IMR-90 (cell line): ENCODE measurements around the gene ATG3. TPM values are rescaled to one million over a fixed set of nuclear protein-coding genes. Genes with fewer than 3 reads are reported as not detected.

Source experiments
- ATAC-seq: fragments of 200-7000 bp; cut with Tn5 transposase; 2 replicates; pipeline ENCODE4 v1.9.1; 2020; ENCODE audit warnings: low read depth, mild to moderate bottlenecking, moderate library complexity
- BruUV-seq: library from RNA; stranded (reverse); fragments of 400-500 nt; replicated peaks from 2 replicates; lab custom pipeline; 2021; lab: Mats Ljungman, UMichigan
- CTCF ChIA-PET: fragments of 300-600 bp; formaldehyde crosslinking; extraction: SDS; loops from one replicate; lab custom pipeline; 2021; ENCODE audit warnings: antibody characterized with exemption; lab: Yijun Ruan, JAX
- POLR2A ChIA-PET: fragments of 300-600 bp; sonication (Branson Sonifier 250); formaldehyde crosslinking; loops from one replicate; lab custom pipeline; 2022; ENCODE audit warnings: antibody characterized with exemption; ENCODE audit not compliant: unreplicated experiment; lab: Charles Lee
- DNase-seq: peaks from one replicate; pipeline ENCODE4 v3.0.0; 2013
- H2AFZ ChIP-seq: replicated peaks from 2 replicates; pipeline ENCODE3; 2013; ENCODE audit warnings: low read length, mild to moderate bottlenecking; ENCODE audit not compliant: poor library complexity
- H2AK5ac ChIP-seq: 2 replicates; pipeline ENCODE4 v1.6.1; 2013; ENCODE audit warnings: low read depth, low read length, inconsistent platforms
- H2AK9ac ChIP-seq: replicated peaks from 2 replicates; pipeline ENCODE3; 2013; ENCODE audit warnings: mild to moderate bottlenecking, low read depth, low read length, moderate library complexity; ENCODE audit not compliant: poor library complexity
- H2BK120ac ChIP-seq: 2 replicates; pipeline ENCODE4 v1.6.1; 2013; ENCODE audit warnings: low read depth, low read length, inconsistent platforms
- H2BK15ac ChIP-seq: 3 replicates; pipeline ENCODE4 v1.6.1; 2013; ENCODE audit warnings: low read depth, low read length, inconsistent platforms
- H2BK20ac ChIP-seq: 2 replicates; pipeline ENCODE4 v1.6.1; 2013; ENCODE audit warnings: low read depth, mild to moderate bottlenecking, inconsistent platforms, low read length, moderate library complexity
- H2BK5ac ChIP-seq: 2 replicates; pipeline ENCODE4 v1.6.1; 2013; ENCODE audit warnings: mild to moderate bottlenecking, low read depth, low read length, inconsistent platforms; ENCODE audit not compliant: poor library complexity, severe bottlenecking
- H3K14ac ChIP-seq: replicated peaks from 2 replicates; pipeline ENCODE4 v1.6.1; 2013; ENCODE audit warnings: low read depth, low read length, inconsistent platforms
- H3K18ac ChIP-seq: 2 replicates; pipeline ENCODE4 v1.6.1; 2013; ENCODE audit warnings: low read depth, low read length, control low read depth
- H3K23ac ChIP-seq: 2 replicates; pipeline ENCODE4 v1.6.1; 2013; ENCODE audit warnings: low read depth, low read length, inconsistent platforms
- H3K27ac ChIP-seq: 2 replicates; pipeline ENCODE4 v1.5.1; 2013; ENCODE audit warnings: mild to moderate bottlenecking, control low read depth, low read length; ENCODE audit not compliant: insufficient read depth
- H3K27me3 ChIP-seq: 2 replicates; pipeline ENCODE4 v1.6.1; 2013; ENCODE audit warnings: low read length; ENCODE audit not compliant: control insufficient read depth, insufficient read depth
- H3K36me3 ChIP-seq: 2 replicates; pipeline ENCODE4 v1.6.1; 2013; ENCODE audit warnings: low read length, mixed read lengths; ENCODE audit not compliant: control insufficient read depth, insufficient read depth
- H3K4ac ChIP-seq: 2 replicates; pipeline ENCODE4 v1.6.1; 2013; ENCODE audit warnings: low read depth, low read length, inconsistent platforms
- H3K4me1 ChIP-seq: 2 replicates; pipeline ENCODE4 v1.6.1; 2013; ENCODE audit warnings: low read length, mixed read lengths; ENCODE audit not compliant: control insufficient read depth, insufficient read depth
- H3K4me2 ChIP-seq: 2 replicates; pipeline ENCODE4 v1.6.1; 2013; ENCODE audit warnings: low read depth, mild to moderate bottlenecking, control low read depth, low read length, moderate library complexity
- H3K4me3 ChIP-seq: 2 replicates; pipeline ENCODE4 v1.5.1; 2013; ENCODE audit warnings: low read depth, mild to moderate bottlenecking, control low read depth, low read length, moderate library complexity; ENCODE audit not compliant: insufficient read depth
- H3K56ac ChIP-seq: 2 replicates; pipeline ENCODE4 v1.6.1; 2013; ENCODE audit warnings: low read length, inconsistent platforms; ENCODE audit not compliant: insufficient read depth; ENCODE audit errors: extremely low read depth
- H3K79me1 ChIP-seq, 2 experiments: 2 replicates each; pipeline ENCODE4 v1.6.1; 2013; ENCODE audit warnings: low read length in 2 of 2, inconsistent platforms in 1 of 2, low read depth in 1 of 2
- H3K9ac ChIP-seq: 2 replicates; pipeline ENCODE4 v1.6.1; 2013; ENCODE audit warnings: low read depth, low read length, control low read depth
- H3K9me1 ChIP-seq: 2 replicates; pipeline ENCODE4 v1.6.1; 2013; ENCODE audit warnings: low read length, inconsistent platforms; ENCODE audit not compliant: insufficient read depth
- H3K9me3 ChIP-seq: 2 replicates; pipeline ENCODE4 v1.6.1; 2013; ENCODE audit warnings: low read length; ENCODE audit not compliant: control insufficient read depth, insufficient read depth
- H4K20me1 ChIP-seq: 2 replicates; pipeline ENCODE4 v1.6.1; 2013; ENCODE audit warnings: low read length, inconsistent platforms; ENCODE audit not compliant: insufficient read depth
- H4K5ac ChIP-seq: 2 replicates; pipeline ENCODE4 v1.6.1; 2013; ENCODE audit warnings: mild to moderate bottlenecking, low read depth, low read length, control low read depth
- H4K8ac ChIP-seq, 2 experiments: 2 replicates each; pipeline ENCODE4 v1.6.1; 2013; ENCODE audit warnings: low read depth in 2 of 2, low read length in 2 of 2, control low read depth in 1 of 2, inconsistent platforms in 1 of 2
- H4K91ac ChIP-seq: 2 replicates; pipeline ENCODE4 v1.6.1; 2013; ENCODE audit warnings: low read depth, low read length, inconsistent platforms; ENCODE audit not compliant: insufficient read depth
- BHLHE40 ChIP-seq: fragments of 150-350 bp; IDR thresholded peaks from 2 replicates; pipeline ENCODE4 v1.6.1; 2016; ENCODE audit warnings: mild to moderate bottlenecking, low read depth, low read length
- CEBPB ChIP-seq: IDR thresholded peaks from 2 replicates; pipeline ENCODE4 v1.6.1; 2012; ENCODE audit warnings: low read depth, low read length, improper control_type of control experiment
- CHD1 ChIP-seq: IDR thresholded peaks from 2 replicates; pipeline ENCODE4 v1.6.1; 2012; ENCODE audit warnings: low read depth, low read length, improper control_type of control experiment
- CTCF ChIP-seq: conservative IDR thresholded peaks from 2 replicates; pipeline ENCODE4 v1.5.1; 2012; ENCODE audit warnings: mild to moderate bottlenecking, low read depth, low read length, improper control_type of control experiment
- ELK1 ChIP-seq: fragments of 150-350 bp; IDR thresholded peaks from 2 replicates; pipeline ENCODE4 v1.6.1; 2016; ENCODE audit warnings: low read depth, mild to moderate bottlenecking, low read length, moderate library complexity, borderline replicate concordance
- FOS ChIP-seq: fragments of 150-350 bp; IDR thresholded peaks from 2 replicates; pipeline ENCODE4 v1.6.1; 2016; ENCODE audit warnings: low read depth, low read length
- MAFK ChIP-seq: IDR thresholded peaks from 2 replicates; pipeline ENCODE4 v1.6.1; 2012; ENCODE audit warnings: low read depth, low read length, improper control_type of control experiment
- MAZ ChIP-seq: IDR thresholded peaks from 2 replicates; pipeline ENCODE4 v1.6.1; 2012; ENCODE audit warnings: low read depth, mild to moderate bottlenecking, low read length, improper control_type of control experiment, moderate library complexity, borderline replicate concordance
- MXI1 ChIP-seq: IDR thresholded peaks from 2 replicates; pipeline ENCODE4 v1.6.1; 2012; ENCODE audit warnings: low read depth, mild to moderate bottlenecking, low read length, moderate library complexity, borderline replicate concordance
- NFE2L2 ChIP-seq: fragments of 150-350 bp; IDR thresholded peaks from 2 replicates; pipeline ENCODE4 v1.6.1; 2016; ENCODE audit warnings: low read depth, mild to moderate bottlenecking, low read length
- POLR2A ChIP-seq: IDR thresholded peaks from 2 replicates; pipeline ENCODE4 v1.6.1; 2012; ENCODE audit warnings: mild to moderate bottlenecking, low read depth, low read length
- RAD21 ChIP-seq: IDR thresholded peaks from 2 replicates; pipeline ENCODE4 v1.6.1; 2012; ENCODE audit warnings: low read length, improper control_type of control experiment
- RCOR1 ChIP-seq: IDR thresholded peaks from 2 replicates; pipeline ENCODE4 v1.6.1; 2012; ENCODE audit warnings: mild to moderate bottlenecking, low read length, improper control_type of control experiment; ENCODE audit not compliant: insufficient replicate concordance
- RFX5 ChIP-seq: IDR thresholded peaks from 2 replicates; pipeline ENCODE4 v1.8.0; 2012; ENCODE audit warnings: low read depth, mild to moderate bottlenecking, low read length, moderate library complexity
- SMC3 ChIP-seq: fragments of 150-350 bp; IDR thresholded peaks from 2 replicates; pipeline ENCODE4 v1.6.1; 2016; ENCODE audit warnings: low read depth, mild to moderate bottlenecking, antibody characterized with exemption, low read length, moderate library complexity
- USF2 ChIP-seq: fragments of 150-350 bp; IDR thresholded peaks from 2 replicates; pipeline ENCODE4 v1.6.1; 2017; ENCODE audit warnings: mild to moderate bottlenecking, antibody characterized with exemption, low read length, low read depth
- WGBS, 2 experiments: methylation state at CpG; one replicate each; pipeline versions ENCODE4 v1.1.5 to v1.1.7; 2013; ENCODE audit warnings: missing lambda C conversion rate in 2 of 2; ENCODE audit not compliant: insufficient read length in 1 of 2; ENCODE audit errors: extremely low coverage in 2 of 2; 5-methylcytosine and 5-hydroxymethylcytosine counted together
- dilution Hi-C: fragments of 300-500 bp; cut with HindIII; formaldehyde crosslinking; loops from one replicate; pipeline ENCODE4 v1.14.3; 2018; ENCODE audit warnings: low sequenced_read_pairs; ENCODE audit not compliant: unreplicated experiment
- in situ Hi-C: fragments of 300-500 bp; cut with MboI; formaldehyde crosslinking; loops from 3 replicates; pipeline ENCODE4 v1.14.3; 2019; ENCODE audit warnings: low sequenced_read_pairs, inconsistent platforms, mixed read lengths
- intact Hi-C: fragments of 100-400 bp; cut with micrococcal nuclease; formaldehyde crosslinking; loops from 2 replicates; pipeline ENCODE4 v1.10.0; 2022
- polyA plus RNA-seq, 3 experiments: library from polyadenylated mRNA; depleted of rRNA; stranded (reverse); fragments of >200 nt; gene quantifications; 2 replicates each; pipeline ENCODE4 v1.2.3, GENCODE V29; 2012; ENCODE audit warnings: low replicate concordance in 1 of 3
- total RNA-seq: library from RNA; depleted of rRNA; stranded (reverse); fragments of >200 nt; gene quantifications from 2 replicates; pipeline ENCODE4 v1.2.3, GENCODE V29; 2012

The ATG3 gene
- total and polyA plus RNA-seq, 2 of the 4 experiments (the other 2 are of a cell fraction), result 30.8 to 31.7 TPM

GRCh38 chr3:112496366-112497067 is 65.2 kb downstream of the ATG3 start:
- in situ Hi-C loops, result no loop called here
- no TSS peak for BruUV-seq

More at GRCh38 chr3:112496366-112497067, 65.2 kb downstream of the ATG3 start:
- Histone ChIP-seq H2BK120ac (no peak overlapping the region), H2AK5ac (no peak overlapping the region), H3K4me1 (no peaks in the 10 kb centered on the region), H3K23ac (no peak overlapping the region), H3K4ac (no peak overlapping the region), H3K9me3 (no peaks in the 10 kb centered on the region), H2BK20ac (no peak overlapping the region), H3K79me1 (no peaks in the 10 kb centered on the region), H3K9me1 (no peaks in the 10 kb centered on the region), H2AK9ac (no peak overlapping the region), H4K20me1 (no peaks in the 10 kb centered on the region), H3K18ac (no peak overlapping the region), H3K36me3 (no peaks in the 10 kb centered on the region), H2BK5ac (no peak overlapping the region), H3K4me3 (no peak overlapping the region), H3K27me3 (no peaks in the 10 kb centered on the region; the same call in 1 of the 2 replicates), H3K14ac (no peak overlapping the region), H2AFZ (no peak overlapping the region), H2BK15ac (no peak overlapping the region), H3K27ac (no peak overlapping the region), H3K9ac (no peak overlapping the region), H3K56ac (no peak overlapping the region), H3K4me2 (no peak overlapping the region), H4K91ac (no peak overlapping the region), H4K5ac (no peak overlapping the region), H4K8ac (no peak overlapping the region)
- no peak for ATAC-seq
- WGBS, 2 experiments, result no CpG with 5 or more reads among the region's 5 CpGs
- ChIA-PET CTCF (no interaction called here), POLR2A (no interaction called here)
- dilution Hi-C loops (no loop called here), intact Hi-C loops (no loop called here)
- TF ChIP-seq MAFK, result no peak
- TF ChIP-seq SMC3, result no peak
- TF ChIP-seq USF2, result no peak
- TF ChIP-seq NFE2L2, result no peak
- no peak for TF ChIP-seq POLR2A
- TF ChIP-seq RAD21, result no peak
- TF ChIP-seq RFX5, result no peak
- no peak for TF ChIP-seq MXI1
- TF ChIP-seq CTCF, result no peak
- TF ChIP-seq CEBPB, result no peak
- no peak for TF ChIP-seq RCOR1
- no peak for TF ChIP-seq BHLHE40
- no peak for TF ChIP-seq FOS
- TF ChIP-seq MAZ, result no peak
- TF ChIP-seq ELK1, result no peak
- no peak for TF ChIP-seq CHD1
- no peak for DNase-seq
